OCI-M1 (cell line): ENCODE data around the gene TRAF2.

Experiments used
- DNase-seq: peaks from one replicate; lab custom pipeline; 2025; lab: John Stamatoyannopoulos, UW

TRAF2 gene

GRCh38 chr9:136913701-136914438 is 27.6 kb downstream of the TRAF2 start:
- no peak for DNase-seq

GRCh38 chr9:136915632-136916329 is 29.5 kb downstream of the TRAF2 start:
- DNase-seq = no peak

- DNase-seq = no peak
Observed at GRCh38 chr9:136916330-136917184, 30.2 kb downstream of the TRAF2 start.

GRCh38 chr9:136917902-136918301 is 31.6 kb downstream of the TRAF2 start:
- DNase-seq = no peak

- no peak for DNase-seq
Observed at GRCh38 chr9:136920069-136920468, 33.8 kb downstream of the TRAF2 start.

GRCh38 chr9:136920734-136921231 is 34.5 kb downstream of the TRAF2 start:
- no peak for DNase-seq

- DNase-seq = no peak
Observed at GRCh38 chr9:136921307-136921706, 35.0 kb downstream of the TRAF2 start.

GRCh38 chr9:136921718-136922117 is 35.4 kb downstream of the TRAF2 start:
- DNase-seq = no peak

GRCh38 chr9:136922540-136922939 is 36.2 kb downstream of the TRAF2 start:
- no peak for DNase-seq

GRCh38 chr9:136923881-136924280 is 37.6 kb downstream of the TRAF2 start:
- no peak for DNase-seq

- no peak for DNase-seq
Observed at GRCh38 chr9:136925414-136926153, 39.3 kb downstream of the TRAF2 start.

GRCh38 chr9:136926154-136926704 is 39.9 kb downstream of the TRAF2 start:
- DNase-seq = no peak

- no peak for DNase-seq
Observed at GRCh38 chr9:136926749-136927148, 40.4 kb downstream of the TRAF2 start.

GRCh38 chr9:136927343-136928271 is 41.3 kb downstream of the TRAF2 start:
- no peak for DNase-seq

GRCh38 chr9:136928591-136928990 is 42.3 kb downstream of the TRAF2 start:
- DNase-seq = no peak

- DNase-seq = no peak
Observed at GRCh38 chr9:136930014-136930413, 43.7 kb downstream of the TRAF2 start.

GRCh38 chr9:136931611-136932130 is 45.4 kb downstream of the TRAF2 start:
- DNase-seq = no peak

GRCh38 chr9:136934277-136934676 is 48.0 kb downstream of the TRAF2 start:
- no peak for DNase-seq

- no peak for DNase-seq
Observed at GRCh38 chr9:136935651-136936050, 49.3 kb downstream of the TRAF2 start.

- no peak for DNase-seq
Observed at GRCh38 chr9:136936645-136937170, 50.4 kb downstream of the TRAF2 start.
